WTC11 (cell line): ENCODE measurements around the gene ANO3. TPM values are rescaled to one million over a fixed set of nuclear protein-coding genes. Genes with fewer than 3 reads are reported as not detected.

ENCODE experiments used
- ATAC-seq: fragments of 200-7000 bp; cut with Tn5 transposase; 2 replicates; pipeline ENCODE4 v1.10.0; 2021; ENCODE audit warnings: mild to moderate bottlenecking, moderate library complexity
- CTCF ChIA-PET: fragments of 300-600 bp; sonication (Branson Sonifier 250); formaldehyde crosslinking; loops from one replicate; lab custom pipeline; 2021; ENCODE audit warnings: antibody characterized with exemption; lab: Charles Lee
- POLR2A ChIA-PET: fragments of 350-600 bp; sonication (Branson Sonifier 250); formaldehyde crosslinking; loops from one replicate; lab custom pipeline; 2021; ENCODE audit warnings: antibody characterized with exemption; lab: Charles Lee
- DNase-seq: peaks from one replicate; pipeline ENCODE4 v3.0.0; 2021; ENCODE audit warnings: low spot score
- H3K27ac Mint-ChIP-seq: 2 replicates; pipeline ENCODE4 v1.8.0; 2021; ENCODE audit warnings: mixed read lengths
- H3K27me3 Mint-ChIP-seq: 2 replicates; pipeline ENCODE4 v1.8.0; 2021; ENCODE audit warnings: low read depth, mild to moderate bottlenecking, moderate library complexity, mixed read lengths
- H3K36me3 Mint-ChIP-seq: 2 replicates; pipeline ENCODE4 v1.8.0; 2021; ENCODE audit warnings: mixed read lengths
- H3K4me1 Mint-ChIP-seq: 2 replicates; pipeline ENCODE4 v1.8.0; 2022; ENCODE audit warnings: mixed read lengths
- H3K4me3 Mint-ChIP-seq: 2 replicates; pipeline ENCODE4 v1.8.0; 2021; ENCODE audit warnings: mild to moderate bottlenecking, moderate library complexity, mixed read lengths
- H3K9me3 Mint-ChIP-seq: 2 replicates; pipeline ENCODE4 v1.8.0; 2021; ENCODE audit warnings: mixed read lengths
- ATF2 ChIP-seq: sonication (generic); formaldehyde crosslinking; IDR thresholded peaks from 2 replicates; pipeline ENCODE4 v1.8.1; 2022; ENCODE audit warnings: low read depth, missing genetic modification reagents, borderline replicate concordance
- CREB1 ChIP-seq: sonication (generic); formaldehyde crosslinking; IDR thresholded peaks from 2 replicates; pipeline ENCODE4 v1.8.0; 2023; ENCODE audit warnings: mild to moderate bottlenecking, missing genetic modification reagents
- EMX1 ChIP-seq: fragments of 250-450 bp; sonication (Bioruptor Pico); IDR thresholded peaks from 2 replicates; pipeline ENCODE4 v1.8.0; 2021; ENCODE audit warnings: mild to moderate bottlenecking
- ETV6 ChIP-seq: sonication (generic); formaldehyde crosslinking; IDR thresholded peaks from 2 replicates; pipeline ENCODE4 v1.8.1; 2022; ENCODE audit warnings: mild to moderate bottlenecking, missing genetic modification reagents
- FOXK1 ChIP-seq: sonication (generic); formaldehyde crosslinking; IDR thresholded peaks from 2 replicates; pipeline ENCODE4 v1.8.0; 2022; ENCODE audit warnings: mild to moderate bottlenecking, moderate library complexity, missing genetic modification reagents
- GABPB1 ChIP-seq: sonication (generic); formaldehyde crosslinking; IDR thresholded peaks from 2 replicates; pipeline ENCODE4 v1.8.1; 2023; ENCODE audit warnings: mild to moderate bottlenecking, missing genetic modification reagents
- GRHL2 ChIP-seq: fragments of 250-450 bp; sonication (Bioruptor Pico); IDR thresholded peaks from 2 replicates; pipeline ENCODE4 v1.8.0; 2022; ENCODE audit warnings: mild to moderate bottlenecking, moderate library complexity; ENCODE audit not compliant: insufficient replicate concordance, severe bottlenecking
- KAT7 ChIP-seq: sonication (generic); formaldehyde crosslinking; IDR thresholded peaks from 2 replicates; pipeline ENCODE4 v1.8.1; 2023; ENCODE audit warnings: missing genetic modification reagents, mild to moderate bottlenecking, borderline replicate concordance
- MLX ChIP-seq: sonication (generic); formaldehyde crosslinking; IDR thresholded peaks from 2 replicates; pipeline ENCODE4 v1.8.1; 2023; ENCODE audit warnings: mild to moderate bottlenecking, missing genetic modification reagents, moderate library complexity
- NR1H2 ChIP-seq: sonication (generic); formaldehyde crosslinking; IDR thresholded peaks from 2 replicates; pipeline ENCODE4 v1.9.0; 2021; ENCODE audit warnings: mild to moderate bottlenecking, moderate library complexity, missing genetic modification reagents
- TEAD4 ChIP-seq: sonication (generic); formaldehyde crosslinking; IDR thresholded peaks from 2 replicates; pipeline ENCODE4 v1.8.0; 2022; ENCODE audit warnings: mild to moderate bottlenecking, missing genetic modification reagents
- ZNF121 ChIP-seq: sonication (generic); formaldehyde crosslinking; IDR thresholded peaks from 2 replicates; pipeline ENCODE4 v1.8.0; 2023; ENCODE audit warnings: missing genetic modification reagents
- ZNF232 ChIP-seq: sonication (generic); formaldehyde crosslinking; IDR thresholded peaks from 2 replicates; pipeline ENCODE4 v1.8.0; 2022; ENCODE audit warnings: mild to moderate bottlenecking, missing genetic modification reagents
- ZNF396 ChIP-seq: fragments of 250-450 bp; sonication (Bioruptor Pico); IDR thresholded peaks from 2 replicates; pipeline ENCODE4 v1.8.0; 2021; ENCODE audit warnings: mild to moderate bottlenecking, moderate library complexity, borderline replicate concordance
- ZNF512 ChIP-seq: sonication (generic); formaldehyde crosslinking; IDR thresholded peaks from 2 replicates; pipeline ENCODE4 v1.8.1; 2022; ENCODE audit warnings: missing genetic modification reagents, borderline replicate concordance
- total RNA-seq: library from RNA; stranded (reverse); gene quantifications from 3 replicates; pipeline ENCODE4 v1.2.3, GENCODE V29; 2021
- TF ChIP-seq, protein P1 (sequence below): sonication (generic); formaldehyde crosslinking; IDR thresholded peaks from 2 replicates; pipeline ENCODE4 v1.8.0; 2022; ENCODE audit warnings: mild to moderate bottlenecking, missing genetic modification reagents
- TF ChIP-seq, protein P2 (sequence below): fragments of 250-450 bp; sonication (Bioruptor Pico); IDR thresholded peaks from 2 replicates; pipeline ENCODE4 v1.8.0; 2021; ENCODE audit warnings: mild to moderate bottlenecking
- TF ChIP-seq, protein P3 (sequence below): fragments of 250-450 bp; sonication (Bioruptor Pico); IDR thresholded peaks from 2 replicates; pipeline ENCODE4 v1.9.0; 2021; ENCODE audit warnings: moderate library complexity, mild to moderate bottlenecking, inconsistent platforms, borderline replicate concordance
- TF ChIP-seq, protein P4 (sequence below): sonication (generic); formaldehyde crosslinking; IDR thresholded peaks from 2 replicates; pipeline ENCODE4 v1.8.1; 2023; ENCODE audit warnings: mild to moderate bottlenecking, moderate library complexity, missing genetic modification reagents
- TF ChIP-seq, protein P5 (sequence below): sonication (generic); formaldehyde crosslinking; IDR thresholded peaks from 2 replicates; pipeline ENCODE4 v1.8.0; 2023; ENCODE audit warnings: mild to moderate bottlenecking, missing genetic modification reagents

The ANO3 gene
- total RNA-seq, 1 experiment from 2014 or later: 0.11 TPM

GRCh38 chr11:26519469-26519868, 187.5 kb downstream of the ANO3 start:
- Mint-ChIP-seq H3K27me3 (peaks cover 51% of the 10 kb centered on the region), H3K36me3 (no peaks in the 10 kb centered on the region), H3K27ac (no peak overlapping the region), H3K4me1 (peaks cover 9% of the 10 kb centered on the region), H3K9me3 (no peaks in the 10 kb centered on the region), H3K4me3 (no peak overlapping the region)
- TF ChIP-seq ZNF512 (CRISPR knock-in tag): no peak
- no peak for TF ChIP-seq EMX1
- TF ChIP-seq ZNF396 (CRISPR knock-in tag): no peak
- TF ChIP-seq GABPB1 (CRISPR knock-in tag): no peak
- TF ChIP-seq, protein P1, sequence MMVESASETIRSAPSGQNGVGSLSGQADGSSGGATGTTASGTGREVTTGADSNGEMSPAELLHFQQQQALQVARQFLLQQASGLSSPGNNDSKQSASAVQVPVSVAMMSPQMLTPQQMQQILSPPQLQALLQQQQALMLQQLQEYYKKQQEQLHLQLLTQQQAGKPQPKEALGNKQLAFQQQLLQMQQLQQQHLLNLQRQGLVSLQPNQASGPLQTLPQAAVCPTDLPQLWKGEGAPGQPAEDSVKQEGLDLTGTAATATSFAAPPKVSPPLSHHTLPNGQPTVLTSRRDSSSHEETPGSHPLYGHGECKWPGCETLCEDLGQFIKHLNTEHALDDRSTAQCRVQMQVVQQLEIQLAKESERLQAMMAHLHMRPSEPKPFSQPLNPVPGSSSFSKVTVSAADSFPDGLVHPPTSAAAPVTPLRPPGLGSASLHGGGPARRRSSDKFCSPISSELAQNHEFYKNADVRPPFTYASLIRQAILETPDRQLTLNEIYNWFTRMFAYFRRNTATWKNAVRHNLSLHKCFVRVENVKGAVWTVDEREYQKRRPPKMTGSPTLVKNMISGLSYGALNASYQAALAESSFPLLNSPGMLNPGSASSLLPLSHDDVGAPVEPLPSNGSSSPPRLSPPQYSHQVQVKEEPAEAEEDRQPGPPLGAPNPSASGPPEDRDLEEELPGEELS (CRISPR knock-in tag): no peak
- TF ChIP-seq ZNF232: no peak
- TF ChIP-seq, protein P2, sequence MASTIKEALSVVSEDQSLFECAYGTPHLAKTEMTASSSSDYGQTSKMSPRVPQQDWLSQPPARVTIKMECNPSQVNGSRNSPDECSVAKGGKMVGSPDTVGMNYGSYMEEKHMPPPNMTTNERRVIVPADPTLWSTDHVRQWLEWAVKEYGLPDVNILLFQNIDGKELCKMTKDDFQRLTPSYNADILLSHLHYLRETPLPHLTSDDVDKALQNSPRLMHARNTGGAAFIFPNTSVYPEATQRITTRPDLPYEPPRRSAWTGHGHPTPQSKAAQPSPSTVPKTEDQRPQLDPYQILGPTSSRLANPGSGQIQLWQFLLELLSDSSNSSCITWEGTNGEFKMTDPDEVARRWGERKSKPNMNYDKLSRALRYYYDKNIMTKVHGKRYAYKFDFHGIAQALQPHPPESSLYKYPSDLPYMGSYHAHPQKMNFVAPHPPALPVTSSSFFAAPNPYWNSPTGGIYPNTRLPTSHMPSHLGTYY (CRISPR knock-in tag): no peak
- no peak for TF ChIP-seq TEAD4 (CRISPR knock-in tag)
- no peak for TF ChIP-seq NR1H2
- TF ChIP-seq, protein P3, sequence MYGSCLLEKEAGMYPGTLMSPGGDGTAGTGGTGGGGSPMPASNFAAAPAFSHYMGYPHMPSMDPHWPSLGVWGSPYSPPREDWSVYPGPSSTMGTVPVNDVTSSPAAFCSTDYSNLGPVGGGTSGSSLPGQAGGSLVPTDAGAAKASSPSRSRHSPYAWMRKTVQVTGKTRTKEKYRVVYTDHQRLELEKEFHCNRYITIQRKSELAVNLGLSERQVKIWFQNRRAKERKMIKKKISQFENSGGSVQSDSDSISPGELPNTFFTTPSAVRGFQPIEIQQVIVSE (CRISPR knock-in tag): no peak
- TF ChIP-seq FOXK1 (CRISPR knock-in tag): no peak
- TF ChIP-seq CREB1 (CRISPR knock-in tag): no peak
- no peak for TF ChIP-seq ZNF121 (CRISPR knock-in tag)
- no peak for TF ChIP-seq ATF2 (CRISPR knock-in tag)
- no peak for TF ChIP-seq KAT7 (CRISPR knock-in tag)
- TF ChIP-seq, protein P4, sequence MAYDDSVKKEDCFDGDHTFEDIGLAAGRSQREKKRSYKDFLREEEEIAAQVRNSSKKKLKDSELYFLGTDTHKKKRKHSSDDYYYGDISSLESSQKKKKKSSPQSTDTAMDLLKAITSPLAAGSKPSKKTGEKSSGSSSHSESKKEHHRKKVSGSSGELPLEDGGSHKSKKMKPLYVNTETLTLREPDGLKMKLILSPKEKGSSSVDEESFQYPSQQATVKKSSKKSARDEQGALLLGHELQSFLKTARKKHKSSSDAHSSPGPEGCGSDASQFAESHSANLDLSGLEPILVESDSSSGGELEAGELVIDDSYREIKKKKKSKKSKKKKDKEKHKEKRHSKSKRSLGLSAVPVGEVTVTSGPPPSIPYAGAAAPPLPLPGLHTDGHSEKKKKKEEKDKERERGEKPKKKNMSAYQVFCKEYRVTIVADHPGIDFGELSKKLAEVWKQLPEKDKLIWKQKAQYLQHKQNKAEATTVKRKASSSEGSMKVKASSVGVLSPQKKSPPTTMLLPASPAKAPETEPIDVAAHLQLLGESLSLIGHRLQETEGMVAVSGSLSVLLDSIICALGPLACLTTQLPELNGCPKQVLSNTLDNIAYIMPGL: no peak
- no peak for TF ChIP-seq MLX (CRISPR knock-in tag)
- no peak for TF ChIP-seq GRHL2 (CRISPR knock-in tag)
- no peak for TF ChIP-seq ETV6
- TF ChIP-seq, protein P5, sequence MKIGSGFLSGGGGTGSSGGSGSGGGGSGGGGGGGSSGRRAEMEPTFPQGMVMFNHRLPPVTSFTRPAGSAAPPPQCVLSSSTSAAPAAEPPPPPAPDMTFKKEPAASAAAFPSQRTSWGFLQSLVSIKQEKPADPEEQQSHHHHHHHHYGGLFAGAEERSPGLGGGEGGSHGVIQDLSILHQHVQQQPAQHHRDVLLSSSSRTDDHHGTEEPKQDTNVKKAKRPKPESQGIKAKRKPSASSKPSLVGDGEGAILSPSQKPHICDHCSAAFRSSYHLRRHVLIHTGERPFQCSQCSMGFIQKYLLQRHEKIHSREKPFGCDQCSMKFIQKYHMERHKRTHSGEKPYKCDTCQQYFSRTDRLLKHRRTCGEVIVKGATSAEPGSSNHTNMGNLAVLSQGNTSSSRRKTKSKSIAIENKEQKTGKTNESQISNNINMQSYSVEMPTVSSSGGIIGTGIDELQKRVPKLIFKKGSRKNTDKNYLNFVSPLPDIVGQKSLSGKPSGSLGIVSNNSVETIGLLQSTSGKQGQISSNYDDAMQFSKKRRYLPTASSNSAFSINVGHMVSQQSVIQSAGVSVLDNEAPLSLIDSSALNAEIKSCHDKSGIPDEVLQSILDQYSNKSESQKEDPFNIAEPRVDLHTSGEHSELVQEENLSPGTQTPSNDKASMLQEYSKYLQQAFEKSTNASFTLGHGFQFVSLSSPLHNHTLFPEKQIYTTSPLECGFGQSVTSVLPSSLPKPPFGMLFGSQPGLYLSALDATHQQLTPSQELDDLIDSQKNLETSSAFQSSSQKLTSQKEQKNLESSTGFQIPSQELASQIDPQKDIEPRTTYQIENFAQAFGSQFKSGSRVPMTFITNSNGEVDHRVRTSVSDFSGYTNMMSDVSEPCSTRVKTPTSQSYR: no peak
- no peak for ATAC-seq
- DNase-seq: no peak
- CTCF ChIA-PET: no interaction called here
- POLR2A ChIA-PET: no interaction called here
